ENCODE data around the gene PCP2.

Gene PCP2

GRCh38 chr19:7618771-7619510, 14.6 kb downstream of the PCP2 start:
- no peak for DNase-seq (ENCODE audit: low spot score)

DNA sequence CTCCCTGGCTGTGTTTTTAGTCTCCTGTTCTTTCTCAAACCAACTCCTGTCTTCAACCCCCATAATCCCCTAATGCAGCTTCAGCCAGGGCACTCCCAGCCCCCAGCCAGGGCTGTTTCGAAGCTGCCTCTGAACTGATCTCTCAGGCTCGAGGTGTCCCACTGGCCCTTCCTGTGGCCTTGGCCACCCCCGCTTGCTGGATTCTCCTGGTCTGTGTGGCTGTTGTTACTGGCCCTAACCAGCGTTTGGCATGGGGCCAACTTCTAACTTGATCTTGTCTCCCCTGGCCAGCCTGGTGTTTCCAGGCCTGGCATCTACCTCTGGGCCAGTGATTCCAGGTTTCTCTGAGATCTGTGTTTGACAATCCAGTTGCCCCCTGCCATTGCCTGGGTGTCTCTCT, 15.2 kb downstream of the PCP2 start:
- DNase-seq (ENCODE audit: low spot score), result no peak

DNA sequence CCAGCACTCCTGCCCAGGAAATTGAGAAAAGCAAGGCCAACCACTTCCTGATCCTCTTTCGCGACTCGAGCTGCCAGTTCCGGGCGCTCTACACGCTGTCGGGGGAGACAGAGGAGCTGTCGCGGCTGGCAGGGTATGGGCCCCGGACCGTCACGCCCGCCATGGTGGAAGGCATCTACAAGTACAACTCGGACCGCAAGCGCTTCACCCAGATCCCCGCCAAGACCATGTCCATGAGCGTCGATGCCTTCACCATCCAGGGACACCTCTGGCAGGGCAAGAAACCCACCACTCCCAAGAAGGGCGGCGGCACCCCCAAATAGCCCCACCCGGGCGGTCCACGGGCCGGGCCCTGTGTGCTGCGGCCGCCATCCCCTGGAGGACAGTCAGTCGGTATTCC, 15.8 kb downstream of the PCP2 start:
- DNase-seq (ENCODE audit: low spot score), result no peak

GRCh38 chr19:7617172-7617571, 16.3 kb downstream of the PCP2 start:
- no peak for DNase-seq (ENCODE audit: low spot score)

GRCh38 chr19:7614859-7615741, 18.4 kb downstream of the PCP2 start:
- DNase-seq (ENCODE audit: low spot score), result no peak

GRCh38 chr19:7612282-7613274, 20.9 kb downstream of the PCP2 start:
- no peak for DNase-seq (ENCODE audit: low spot score)

DNA sequence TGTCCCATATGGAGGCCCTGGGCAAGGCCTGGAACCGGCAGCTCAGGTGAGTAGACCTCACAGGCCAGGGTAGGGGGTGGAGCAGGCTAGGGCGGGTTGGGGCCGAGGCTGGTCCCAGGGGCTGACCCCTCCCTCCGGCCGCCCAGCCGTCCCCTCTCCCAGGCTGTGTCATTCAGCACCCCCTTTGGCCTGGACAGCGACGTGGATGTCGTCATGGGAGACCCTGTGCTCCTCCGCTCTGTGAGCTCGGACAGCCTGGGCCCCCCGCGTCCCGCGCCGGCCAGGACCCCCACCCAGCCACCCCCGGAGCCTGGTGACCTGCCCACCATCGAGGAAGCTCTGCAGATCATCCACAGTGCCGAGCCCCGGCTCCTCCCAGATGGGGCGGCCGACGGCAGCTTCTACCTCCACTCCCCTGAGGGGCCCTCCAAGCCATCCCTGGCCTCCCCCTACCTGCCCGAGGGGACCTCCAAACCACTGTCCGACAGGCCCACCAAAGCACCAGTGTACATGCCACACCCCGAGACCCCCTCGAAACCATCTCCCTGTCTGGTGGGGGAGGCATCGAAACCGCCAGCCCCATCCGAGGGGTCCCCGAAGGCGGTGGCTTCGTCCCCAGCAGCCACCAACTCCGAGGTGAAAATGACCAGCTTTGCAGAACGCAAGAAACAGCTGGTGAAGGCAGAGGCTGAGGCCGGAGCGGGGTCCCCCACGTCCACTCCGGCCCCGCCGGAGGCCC, 21.8 kb downstream of the PCP2 start:
- no peak for DNase-seq (ENCODE audit: low spot score)

GRCh38 chr19:7610491-7611240, 22.9 kb downstream of the PCP2 start:
- no peak for DNase-seq (ENCODE audit: low spot score)

GRCh38 chr19:7607874-7608560, 25.5 kb downstream of the PCP2 start:
- no peak for DNase-seq (ENCODE audit: low spot score)

DNA sequence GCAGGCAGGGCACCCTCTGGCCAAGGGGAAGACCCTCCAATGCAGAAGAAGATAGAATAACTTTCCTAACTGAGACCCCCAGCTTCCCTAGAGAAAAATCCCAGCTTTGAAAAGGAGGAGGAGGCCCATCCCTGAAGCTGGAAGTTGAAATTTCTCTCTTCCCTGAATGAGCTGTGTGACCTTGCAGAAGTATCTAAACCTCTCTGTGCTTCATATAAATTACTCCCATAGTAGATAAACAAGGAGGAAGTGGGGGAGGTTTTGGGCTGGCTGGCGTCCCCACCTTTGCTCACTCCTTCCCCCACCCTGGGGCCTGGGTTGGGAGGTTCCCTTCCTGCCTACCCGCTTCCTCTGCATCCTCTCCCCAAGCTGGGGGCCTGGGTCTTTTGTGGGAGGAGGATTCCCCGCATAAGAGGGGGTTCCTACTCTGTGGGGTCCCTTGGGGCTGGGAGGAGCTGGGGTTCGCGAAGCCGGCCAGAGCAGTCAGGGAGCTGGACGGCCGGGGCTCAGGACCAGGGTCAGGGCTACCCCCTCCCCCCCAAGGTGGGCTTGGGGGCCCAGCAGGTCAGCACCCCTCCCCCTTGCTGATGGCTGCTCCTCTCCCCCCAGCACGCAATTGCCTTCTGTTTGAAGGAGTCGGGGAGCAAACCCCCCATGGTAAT, 26.2 kb downstream of the PCP2 start:
- no peak for DNase-seq (ENCODE audit: low spot score)

- DNase-seq (ENCODE audit: low spot score), result no peak
Measured at GRCh38 chr19:7606289-7606688, 27.2 kb downstream of the PCP2 start.

DNA sequence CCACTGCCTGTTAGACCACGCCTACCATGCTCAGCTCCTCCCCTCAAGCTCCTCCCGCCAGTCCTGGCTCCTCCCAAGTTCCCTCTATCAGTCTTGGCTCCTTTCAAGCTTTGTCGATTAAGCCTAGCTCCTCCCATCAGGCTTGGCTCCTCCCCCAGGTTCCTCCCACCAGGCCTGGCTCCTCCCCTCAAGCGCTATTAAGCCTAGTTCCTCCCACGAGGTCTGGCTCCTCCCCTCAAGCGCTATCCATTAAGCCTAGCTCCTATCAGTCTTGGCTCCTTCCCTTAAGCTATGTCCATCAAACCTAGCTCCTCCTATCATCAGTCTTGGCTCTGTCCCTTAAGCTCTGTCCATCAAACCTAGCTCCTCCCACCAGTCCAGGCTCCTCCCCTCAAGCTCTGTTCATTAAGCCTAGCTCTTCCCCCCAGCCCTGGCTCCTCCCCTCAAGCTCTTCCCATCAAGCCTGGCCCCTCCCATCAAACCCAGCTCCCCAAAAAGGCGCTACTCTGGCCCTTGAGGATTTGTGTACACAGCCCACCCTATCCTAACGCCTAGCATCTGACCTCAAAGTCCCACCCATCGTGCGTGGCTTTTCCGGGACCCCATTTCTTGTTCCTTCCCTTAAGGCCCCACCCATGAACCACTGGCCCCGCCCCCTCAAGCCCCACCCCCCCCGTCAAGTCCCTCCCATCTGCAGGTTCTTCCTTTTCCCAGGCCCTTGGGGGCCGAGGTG, 27.9 kb downstream of the PCP2 start:
- no peak for DNase-seq (ENCODE audit: low spot score)

DNA sequence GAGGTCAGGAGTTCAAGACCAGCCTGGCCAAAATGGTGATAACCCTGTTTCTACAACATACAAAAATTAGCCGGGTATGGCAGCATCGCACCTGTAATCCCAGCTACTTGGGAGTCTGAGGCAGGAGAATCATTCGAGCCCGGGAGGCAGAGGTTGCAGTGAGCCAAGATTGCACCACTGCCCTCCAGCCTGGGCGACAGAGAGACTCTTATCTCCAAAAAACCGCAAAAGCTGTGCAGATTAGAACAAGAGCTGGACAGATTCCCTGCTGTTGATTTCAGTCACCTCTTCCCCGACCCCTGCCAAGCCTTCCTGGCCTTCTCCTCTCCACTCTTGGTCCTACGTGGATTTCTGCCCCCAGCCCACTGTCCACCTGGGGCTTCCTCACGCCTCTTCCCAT, 29.6 kb downstream of the PCP2 start:
- no peak for DNase-seq (ENCODE audit: low spot score)

- DNase-seq (ENCODE audit: low spot score), result no peak
Measured at GRCh38 chr19:7602935-7603497, 30.5 kb downstream of the PCP2 start.

DNA sequence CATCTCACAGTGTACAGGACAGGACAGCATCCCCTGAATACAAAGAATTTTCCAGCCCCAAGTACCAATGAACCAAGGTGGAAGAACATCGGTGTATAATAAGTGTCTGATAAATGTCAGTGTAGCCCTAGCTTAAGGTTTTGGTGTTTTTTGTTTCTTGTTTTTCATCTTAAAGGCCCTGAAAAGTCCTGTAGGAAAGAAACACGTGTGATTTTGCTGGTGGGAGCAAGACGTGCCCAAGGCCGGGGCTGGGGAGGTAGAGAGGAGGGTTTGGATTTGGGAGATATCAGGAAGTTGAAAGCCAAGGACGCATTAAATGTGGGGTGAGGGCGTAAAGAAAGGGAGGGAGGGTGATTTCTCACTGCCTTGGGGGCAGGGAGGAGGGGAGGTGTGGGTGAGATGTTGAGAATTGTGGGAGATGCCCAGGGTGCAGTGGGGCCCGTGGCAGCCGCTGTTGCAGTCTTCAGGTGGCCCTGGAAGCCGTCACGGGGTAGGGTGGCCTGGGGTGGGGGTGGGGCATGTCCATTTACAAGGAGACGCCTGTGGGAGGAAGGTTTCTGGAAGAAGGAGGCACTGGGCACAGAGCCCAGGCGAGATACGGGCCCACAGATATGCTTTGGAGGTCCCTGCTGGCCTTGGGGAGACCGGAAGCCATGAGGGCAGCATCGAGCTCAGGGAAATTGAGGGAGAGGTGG, 31.1 kb downstream of the PCP2 start:
- no peak for DNase-seq (ENCODE audit: low spot score)

- DNase-seq (ENCODE audit: low spot score), result no peak
Measured at GRCh38 chr19:7600721-7601120, 32.8 kb downstream of the PCP2 start.

- DNase-seq (ENCODE audit: low spot score), result no peak
Measured at GRCh38 chr19:7598180-7598579, 35.3 kb downstream of the PCP2 start.

GRCh38 chr19:7597689-7598088, 35.8 kb downstream of the PCP2 start:
- DNase-seq (ENCODE audit: low spot score), result no peak
